Ascending aorta (tissue), 2 donors: ENCODE data around the gene RFNG. TPM values are rescaled to one million over a fixed set of nuclear protein-coding genes. Genes with fewer than 3 reads are reported as not detected.

Experiments
- DNase-seq, 2 donors: peaks; one replicate each; pipeline ENCODE4 v3.0.0-alpha.2; 2019; ENCODE audit warnings: low spot score in 2 of 2
- H3K27ac ChIP-seq, 2 donors: fragments of 200-600 bp; sonication (generic); one replicate each; pipeline ENCODE4 v1.5.1; 2016 to 2017; ENCODE audit warnings: mild to moderate bottlenecking in 1 of 2
- H3K27me3 ChIP-seq: fragments of 200-600 bp; sonication (generic); one replicate; pipeline ENCODE4 v1.5.1; 2017
- H3K36me3 ChIP-seq, 2 donors: fragments of 200-600 bp; sonication (generic); one replicate each; pipeline ENCODE4 v1.5.1; 2016
- H3K4me1 ChIP-seq, 2 donors: fragments of 200-600 bp; sonication (generic); one replicate each; pipeline ENCODE4 v1.5.1; 2016 to 2017; ENCODE audit warnings: mild to moderate bottlenecking in 1 of 2
- H3K4me3 ChIP-seq, 2 donors: fragments of 200-600 bp; sonication (generic); one replicate each; pipeline ENCODE4 v1.5.1; 2016 to 2017; ENCODE audit warnings: mild to moderate bottlenecking in 1 of 2
- H3K9me3 ChIP-seq, 2 donors: fragments of 200-600 bp; sonication (generic); one replicate each; pipeline ENCODE4 v1.5.1; 2016
- CTCF ChIP-seq, 3 experiments: fragments of 200-600 bp in 2 of 3; fragments of 450-650 bp in 1 of 3; sonication (generic) in 2 of 3; IDR thresholded peaks; one replicate each; pipeline ENCODE4 v1.5.1; 2016 to 2019; ENCODE audit warnings: antibody characterized with exemption in 3 of 3, mild to moderate bottlenecking in 1 of 3, moderate library complexity in 1 of 3
- intact Hi-C: fragments of 100-400 bp; cut with DNase I; formaldehyde crosslinking; loops from one replicate; pipeline ENCODE4 v1.15.1; 2023
- total RNA-seq: library from RNA; depleted of rRNA; stranded (reverse); fragments of >200 nt; gene quantifications from one replicate; pipeline ENCODE4 v1.1.0, GENCODE V29; 2016

The RFNG gene
- total RNA-seq, 1 donor from 2014 or later, result 73.7 TPM

- Histone ChIP-seq H3K27ac (no peak overlapping the region), H3K4me1 (peaks cover 12 to 20% of the 10 kb centered on the region in 2 donors), H3K9me3 (no peaks in the 10 kb centered on the region), H3K4me3 (peak overlapping the region; percentile 80 to 99), H3K36me3 (peaks cover 0 to 14% of the 10 kb centered on the region in 2 donors), H3K27me3 (no peaks in the 10 kb centered on the region)
- intact Hi-C loops, result loop anchor here (1.0 to 5.0 kb wide), 4 partner anchors 62 to 191 kb away; partner anchors contain the start of genes ARHGDIA, CCDC57 and PCYT2
- TF ChIP-seq CTCF (IDR thresholded peaks at IDR 0.05), result peak; percentile 84 to 91 (median 85)
- DNase-seq, result peak in 1 of 2 donors; percentile 87
These were observed 30.3 kb downstream of the RFNG start for GRCh38 chr17:82021107-82021899.

- H3K27ac ChIP-seq, result no peak overlapping the region
- DNase-seq, result no peak
- intact Hi-C loops, result loop anchor here (1.0 to 5.0 kb wide), 4 partner anchors 61 to 192 kb away; partner anchors contain the start of genes ARHGDIA, CCDC57 and PCYT2
- no peak overlapping the region for H3K4me3 ChIP-seq
- peaks cover 12 to 20% of the 10 kb centered on the region in 2 donors for H3K4me1 ChIP-seq
- no peaks in the 10 kb centered on the region for H3K27me3 ChIP-seq
- peaks cover 0 to 14% of the 10 kb centered on the region in 2 donors for H3K36me3 ChIP-seq
- no peak for TF ChIP-seq CTCF (IDR thresholded peaks at IDR 0.05)
- H3K9me3 ChIP-seq, result no peaks in the 10 kb centered on the region
These were observed 31.0 kb downstream of the RFNG start for GRCh38 chr17:82020572-82021106.

GRCh38 chr17:82019690-82020571 lies 31.7 kb downstream of the RFNG start:
- Histone ChIP-seq H3K27me3 (no peaks in the 10 kb centered on the region), H3K36me3 (peaks cover 0 to 14% of the 10 kb centered on the region in 2 donors), H3K27ac (no peak overlapping the region), H3K9me3 (no peaks in the 10 kb centered on the region), H3K4me1 (peaks cover 12 to 20% of the 10 kb centered on the region in 2 donors), H3K4me3 (no peak overlapping the region)
- TF ChIP-seq CTCF (IDR thresholded peaks at IDR 0.05), result peak; percentile 40 to 67 (median 64)
- intact Hi-C loops, result loop anchor here (5.0 kb wide), 3 partner anchors 108 to 192 kb away; partner anchors contain the start of genes ARHGDIA, CCDC57 and PCYT2
- DNase-seq, result no peak

GRCh38 chr17:82018989-82019689 lies 32.5 kb downstream of the RFNG start:
- Histone ChIP-seq H3K4me3 (no peak overlapping the region), H3K27ac (no peak overlapping the region), H3K36me3 (peaks cover 0 to 14% of the 10 kb centered on the region in 2 donors), H3K27me3 (no peaks in the 10 kb centered on the region), H3K9me3 (no peaks in the 10 kb centered on the region), H3K4me1 (peaks cover 12 to 20% of the 10 kb centered on the region in 2 donors)
- no peak for TF ChIP-seq CTCF (IDR thresholded peaks at IDR 0.05)
- intact Hi-C loops, result no loop called here
- DNase-seq, result no peak
